Transverse colon (tissue), 4 donors: ENCODE results near the gene PTGER4. TPM values are rescaled to one million over a fixed set of nuclear protein-coding genes. Genes with fewer than 3 reads are reported as not detected.
A peak's percentile ranks its signal among the peaks of the same experiment; 100 is the strongest.

Experiments
- DNase-seq: peaks from one replicate; pipeline ENCODE4 v3.0.0-alpha.2; 2019
- H3K27ac ChIP-seq, 4 donors: fragments of 200-600 bp; sonication (generic); 2 replicates each; pipeline ENCODE4 v1.5.1; 2016 to 2018; ENCODE audit warnings: inconsistent platforms in 4 of 4
- H3K27me3 ChIP-seq: fragments of 200-600 bp; sonication (generic); 2 replicates; pipeline ENCODE4 v1.5.1; 2017; ENCODE audit warnings: inconsistent platforms
- H3K36me3 ChIP-seq, 4 donors: fragments of 200-600 bp; sonication (generic); 2 replicates each; pipeline ENCODE4 v1.5.1; 2017 to 2019; ENCODE audit warnings: inconsistent platforms in 4 of 4
- H3K4me1 ChIP-seq, 4 donors: fragments of 200-600 bp; sonication (generic); 2 replicates each; pipeline ENCODE4 v1.5.1; 2017 to 2020; ENCODE audit warnings: inconsistent platforms in 4 of 4
- H3K4me3 ChIP-seq, 4 donors: fragments of 200-600 bp; sonication (generic); 1 replicate in 1 of 4; 2 replicates in 3 of 4; pipeline versions ENCODE4 v1.5.1 to v1.6.1; 2017 to 2019; ENCODE audit warnings: inconsistent platforms in 4 of 4
- H3K9me3 ChIP-seq, 2 donors: fragments of 200-600 bp; sonication (generic); 2 replicates each; pipeline ENCODE4 v1.5.1; 2017 to 2019; ENCODE audit warnings: inconsistent platforms in 2 of 2
- EP300 ChIP-seq: sonication (generic); formaldehyde crosslinking; IDR thresholded peaks from one replicate; pipeline ENCODE4 v1.6.1; 2017; ENCODE audit warnings: antibody characterized with exemption, low read depth
- POLR2A ChIP-seq: fragments of 450-650 bp; IDR thresholded peaks from one replicate; pipeline ENCODE4 v1.6.1; 2016; ENCODE audit warnings: antibody characterized with exemption, mild to moderate bottlenecking, moderate library complexity
- POLR2AphosphoS5 ChIP-seq, 3 donors: sonication (generic); formaldehyde crosslinking; IDR thresholded peaks; one replicate each; pipeline ENCODE4 v1.6.1; 2016; ENCODE audit warnings: antibody characterized with exemption in 3 of 3
- WGBS, 2 donors: methylation state at CpG; one replicate each; pipeline ENCODE4 v1.1.5; 2018; ENCODE audit warnings: low coverage in 1 of 2; 5-methylcytosine and 5-hydroxymethylcytosine counted together
- in situ Hi-C, 4 donors: fragments of 200-750 bp; cut with MboI; loops; one replicate each; pipeline versions ENCODE4 v1.15.0 to v1.15.1; 2017; ENCODE audit warnings: low sequenced_read_pairs in 3 of 4, low pct_ligation_motif_present in 1 of 4, low pct_unique_long_range_greater_than_20kb in 1 of 4
- intact Hi-C: fragments of 100-400 bp; cut with DNase I; formaldehyde crosslinking; loops from one replicate; pipeline ENCODE4 v1.15.1; 2023; ENCODE audit warnings: low total_unique reads
- total RNA-seq, 4 donors: library from RNA; depleted of rRNA; stranded (reverse); fragments of >200 nt; gene quantifications; one replicate each; pipeline ENCODE4 v1.1.0, GENCODE V29; 2016
- TF ChIP-seq, protein P1 (sequence below), 5 experiments: fragments of 200-600 bp in 3 of 5; fragments of 450-650 bp in 2 of 5; sonication (generic) in 3 of 5; IDR thresholded peaks; 1 replicate in 2 of 5; 2 replicates in 3 of 5; pipeline ENCODE4 v1.5.1; 2016 to 2017; ENCODE audit warnings: antibody characterized with exemption in 5 of 5, inconsistent platforms in 3 of 5, mild to moderate bottlenecking in 2 of 5, moderate library complexity in 1 of 5

Gene PTGER4
- total RNA-seq, 4 donors from 2014 or later, result 39.6 to 127 (median 105) TPM

DNA sequence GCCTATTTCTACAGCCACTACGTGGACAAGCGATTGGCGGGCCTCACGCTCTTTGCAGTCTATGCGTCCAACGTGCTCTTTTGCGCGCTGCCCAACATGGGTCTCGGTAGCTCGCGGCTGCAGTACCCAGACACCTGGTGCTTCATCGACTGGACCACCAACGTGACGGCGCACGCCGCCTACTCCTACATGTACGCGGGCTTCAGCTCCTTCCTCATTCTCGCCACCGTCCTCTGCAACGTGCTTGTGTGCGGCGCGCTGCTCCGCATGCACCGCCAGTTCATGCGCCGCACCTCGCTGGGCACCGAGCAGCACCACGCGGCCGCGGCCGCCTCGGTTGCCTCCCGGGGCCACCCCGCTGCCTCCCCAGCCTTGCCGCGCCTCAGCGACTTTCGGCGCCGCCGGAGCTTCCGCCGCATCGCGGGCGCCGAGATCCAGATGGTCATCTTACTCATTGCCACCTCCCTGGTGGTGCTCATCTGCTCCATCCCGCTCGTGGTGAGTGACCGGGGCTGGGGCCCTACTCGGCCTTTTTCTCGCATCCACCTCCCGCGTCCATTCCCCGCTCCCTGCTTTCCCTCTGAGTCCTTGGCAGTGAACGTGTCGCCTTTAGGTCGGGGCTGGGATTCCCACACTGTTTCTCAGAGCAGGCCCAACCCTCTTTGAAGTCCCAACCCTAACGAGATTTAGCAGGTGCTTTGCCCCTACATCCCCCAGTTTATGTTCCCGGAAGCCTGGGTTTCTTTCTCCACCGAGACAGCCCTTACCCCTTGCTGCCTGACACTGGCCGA is 1.8 kb downstream of the PTGER4 start:
- WGBS, 2 donors, result 4% methylated on average over 49 of the region's 67 CpGs; no CpG with 5 or more reads in 1 of the 2 donors
- Histone ChIP-seq H3K4me1 (peaks cover 0 to 53% (median 17%) of the 10 kb centered on the region in 4 donors), H3K27me3 (no peaks in the 10 kb centered on the region), H3K4me3 (peak overlapping the region; percentile 59 to 97 (median 81)), H3K27ac (peak overlapping the region; percentile 94 to 96 (median 94)), H3K9me3 (no peaks in the 10 kb centered on the region), H3K36me3 (peaks cover 0 to 7% (median 0%) of the 10 kb centered on the region in 4 donors)
- DNase-seq, result peak; percentile 45
- TF ChIP-seq, protein P1, sequence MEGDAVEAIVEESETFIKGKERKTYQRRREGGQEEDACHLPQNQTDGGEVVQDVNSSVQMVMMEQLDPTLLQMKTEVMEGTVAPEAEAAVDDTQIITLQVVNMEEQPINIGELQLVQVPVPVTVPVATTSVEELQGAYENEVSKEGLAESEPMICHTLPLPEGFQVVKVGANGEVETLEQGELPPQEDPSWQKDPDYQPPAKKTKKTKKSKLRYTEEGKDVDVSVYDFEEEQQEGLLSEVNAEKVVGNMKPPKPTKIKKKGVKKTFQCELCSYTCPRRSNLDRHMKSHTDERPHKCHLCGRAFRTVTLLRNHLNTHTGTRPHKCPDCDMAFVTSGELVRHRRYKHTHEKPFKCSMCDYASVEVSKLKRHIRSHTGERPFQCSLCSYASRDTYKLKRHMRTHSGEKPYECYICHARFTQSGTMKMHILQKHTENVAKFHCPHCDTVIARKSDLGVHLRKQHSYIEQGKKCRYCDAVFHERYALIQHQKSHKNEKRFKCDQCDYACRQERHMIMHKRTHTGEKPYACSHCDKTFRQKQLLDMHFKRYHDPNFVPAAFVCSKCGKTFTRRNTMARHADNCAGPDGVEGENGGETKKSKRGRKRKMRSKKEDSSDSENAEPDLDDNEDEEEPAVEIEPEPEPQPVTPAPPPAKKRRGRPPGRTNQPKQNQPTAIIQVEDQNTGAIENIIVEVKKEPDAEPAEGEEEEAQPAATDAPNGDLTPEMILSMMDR (IDR thresholded peaks at IDR 0.05), result no peak
- TF ChIP-seq POLR2A (peak; percentile 40), EP300 (no peak), POLR2AphosphoS5 (IDR thresholded peaks at IDR 0.05) (no peak)
- in situ Hi-C loops, result loop anchor here in 2 of 4 donors (10.0 to 25.0 kb wide), 3 partner anchors 294 to 1097 kb away; no protein-coding TSS in a partner anchor
- intact Hi-C loops, result loop anchor here (10.0 kb wide), 1 partner anchor 967 kb away; no protein-coding TSS in a partner anchor

DNA sequence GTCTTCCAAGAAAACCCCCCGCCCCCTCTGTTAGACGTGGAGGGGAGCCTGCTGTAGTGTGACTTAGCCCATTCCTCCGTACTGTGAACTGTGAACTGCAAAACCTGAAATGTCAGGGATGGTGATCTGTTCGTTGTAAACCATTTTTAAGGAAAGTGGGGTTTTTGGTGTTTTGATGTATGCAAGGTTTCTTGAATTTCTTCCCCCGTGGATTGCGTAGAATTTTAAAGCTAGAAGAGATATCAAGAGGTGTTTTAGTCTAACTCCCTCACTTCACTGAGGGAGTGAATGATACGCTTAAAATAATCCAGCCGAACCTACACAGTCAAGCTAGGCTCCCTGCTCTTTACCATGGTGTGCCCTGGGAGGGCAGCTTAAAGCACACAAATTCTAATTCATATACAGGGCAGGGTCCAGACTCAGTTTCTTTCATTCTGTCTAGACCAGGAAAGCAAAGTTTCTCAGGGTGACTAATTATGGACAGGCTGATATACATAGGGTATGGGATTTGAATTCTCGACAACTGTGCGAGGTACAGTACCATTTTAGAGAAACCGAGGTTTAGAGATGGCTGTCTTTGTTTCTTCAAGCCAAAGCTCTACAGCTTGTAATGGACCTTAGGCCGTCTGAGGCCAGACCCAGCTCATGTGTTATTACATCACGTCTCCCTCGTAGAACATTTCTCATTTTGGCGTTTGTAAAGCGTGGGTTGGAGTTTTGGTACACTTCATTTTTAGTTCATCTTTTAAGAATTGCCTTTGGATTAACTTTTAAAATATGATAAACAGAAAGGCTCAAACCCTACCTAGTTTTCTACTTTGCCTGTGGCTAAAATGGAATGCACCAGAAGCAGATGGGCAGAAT is 2.7 kb downstream of the PTGER4 start:
- H3K4me1 ChIP-seq, result peaks cover 0 to 52% (median 15%) of the 10 kb centered on the region in 4 donors
- in situ Hi-C loops, result loop anchor here in 2 of 4 donors (10.0 to 25.0 kb wide), 3 partner anchors 295 to 1098 kb away; no protein-coding TSS in a partner anchor
- WGBS, 2 donors, result 17 to 20% methylated on average over 9 to 16 of the region's 16 CpGs

DNA sequence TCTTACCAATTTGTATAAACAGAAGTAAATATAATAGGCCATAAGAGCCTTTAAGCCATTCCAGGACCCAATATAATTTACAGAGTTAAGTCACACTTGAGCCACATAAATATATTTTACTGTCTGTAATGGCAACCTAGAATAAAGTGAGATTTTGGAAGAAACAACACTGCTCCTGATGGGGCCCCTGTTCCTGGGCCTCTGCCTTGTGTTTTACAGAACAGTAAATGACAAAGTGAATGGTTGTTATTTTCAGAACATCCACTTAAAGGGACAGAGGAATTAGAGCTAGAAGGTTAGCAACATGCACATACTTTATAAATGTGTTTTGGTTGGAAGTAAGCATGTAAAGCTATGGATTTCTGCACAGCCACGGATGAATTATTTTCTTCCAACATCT is 3.6 kb downstream of the PTGER4 start:
- intact Hi-C loops, result loop anchor here (10.0 kb wide), 1 partner anchor 969 kb away; no protein-coding TSS in a partner anchor
- in situ Hi-C loops, result loop anchor here in 2 of 4 donors (10.0 to 25.0 kb wide), 3 partner anchors 296 to 1099 kb away; no protein-coding TSS in a partner anchor

More for the DNA sequence above, 2.7 kb downstream of the PTGER4 start:
- peaks cover 0 to 10% (median 0%) of the 10 kb centered on the region in 4 donors for H3K36me3 ChIP-seq
- intact Hi-C loops, result loop anchor here (10.0 kb wide), 1 partner anchor 968 kb away; no protein-coding TSS in a partner anchor
- no peak for DNase-seq
- H3K27ac ChIP-seq, result peak overlapping the region; percentile 94 to 96 (median 94)
- TF ChIP-seq POLR2A (no peak), POLR2AphosphoS5 (IDR thresholded peaks at IDR 0.05) (peak; percentile 37 to 63 (median 51))
- no peaks in the 10 kb centered on the region for H3K9me3 ChIP-seq
- no peaks in the 10 kb centered on the region for H3K27me3 ChIP-seq
- H3K4me3 ChIP-seq, result peak overlapping the region; percentile 59 to 97 (median 81)

DNA sequence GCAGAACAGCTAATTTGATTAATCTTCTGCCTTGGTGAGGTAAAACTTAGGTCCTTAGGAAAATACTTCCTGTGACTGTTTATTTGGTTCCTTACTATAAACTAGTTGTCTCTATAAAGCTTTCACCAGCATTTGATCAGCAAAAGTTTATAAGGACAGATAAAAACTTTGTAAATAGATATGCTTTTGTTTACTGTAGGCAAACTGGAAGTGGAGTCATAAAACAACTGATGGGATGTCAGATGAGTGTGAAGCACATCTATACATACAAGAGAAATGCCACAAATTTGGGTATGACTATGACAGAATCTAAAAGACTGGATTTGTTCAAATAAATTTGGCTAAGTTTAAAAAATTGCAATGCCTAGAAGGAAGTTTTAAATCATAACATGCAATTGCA is 5.5 kb downstream of the PTGER4 start:
- H3K9me3 ChIP-seq, result no peaks in the 10 kb centered on the region
- H3K36me3 ChIP-seq, result peaks cover 0 to 10% (median 0%) of the 10 kb centered on the region in 4 donors
- H3K4me1 ChIP-seq, result peaks cover 0 to 68% (median 27%) of the 10 kb centered on the region in 4 donors
- intact Hi-C loops (loop anchor here (5.0 to 10.0 kb wide), 2 partner anchors 733 to 970 kb away; no protein-coding TSS in a partner anchor), in situ Hi-C loops (loop anchor here in 2 of 4 donors (5.0 to 25.0 kb wide), 4 partner anchors 298 to 1100 kb away; no protein-coding TSS in a partner anchor)
- no peaks in the 10 kb centered on the region for H3K27me3 ChIP-seq
- no peak for DNase-seq
- TF ChIP-seq POLR2A (no peak), POLR2AphosphoS5 (IDR thresholded peaks at IDR 0.05) (no peak), EP300 (no peak)
- TF ChIP-seq, protein P1 (IDR thresholded peaks at IDR 0.05), result no peak
- peak overlapping the region in 3 of 4 donors; percentile 59 to 97 (median 83) for H3K4me3 ChIP-seq
- peak overlapping the region; percentile 94 to 96 (median 94) for H3K27ac ChIP-seq

More for the DNA sequence above, 3.6 kb downstream of the PTGER4 start:
- peaks cover 0 to 51% (median 17%) of the 10 kb centered on the region in 4 donors for H3K4me1 ChIP-seq
- H3K4me3 ChIP-seq, result peak overlapping the region; percentile 8 to 97 (median 71)
- no peaks in the 10 kb centered on the region for H3K27me3 ChIP-seq
- H3K27ac ChIP-seq, result peak overlapping the region; percentile 94 to 96 (median 94)
- 0 to 21% methylated on average over 1 of the region's 1 CpG for WGBS, 2 donors
- no peak for DNase-seq
- peaks cover 0 to 10% (median 0%) of the 10 kb centered on the region in 4 donors for H3K36me3 ChIP-seq
- no peaks in the 10 kb centered on the region for H3K9me3 ChIP-seq
- TF ChIP-seq EP300 (no peak), POLR2A (peak; percentile 16)
